ENCODE results near the gene ERCC5. TPM values are rescaled to one million over a fixed set of nuclear protein-coding genes. Genes with fewer than 3 reads are reported as not detected.

Gene ERCC5
- total RNA-seq, 1 donor from 2014 or later = 51.1 TPM

DNA sequence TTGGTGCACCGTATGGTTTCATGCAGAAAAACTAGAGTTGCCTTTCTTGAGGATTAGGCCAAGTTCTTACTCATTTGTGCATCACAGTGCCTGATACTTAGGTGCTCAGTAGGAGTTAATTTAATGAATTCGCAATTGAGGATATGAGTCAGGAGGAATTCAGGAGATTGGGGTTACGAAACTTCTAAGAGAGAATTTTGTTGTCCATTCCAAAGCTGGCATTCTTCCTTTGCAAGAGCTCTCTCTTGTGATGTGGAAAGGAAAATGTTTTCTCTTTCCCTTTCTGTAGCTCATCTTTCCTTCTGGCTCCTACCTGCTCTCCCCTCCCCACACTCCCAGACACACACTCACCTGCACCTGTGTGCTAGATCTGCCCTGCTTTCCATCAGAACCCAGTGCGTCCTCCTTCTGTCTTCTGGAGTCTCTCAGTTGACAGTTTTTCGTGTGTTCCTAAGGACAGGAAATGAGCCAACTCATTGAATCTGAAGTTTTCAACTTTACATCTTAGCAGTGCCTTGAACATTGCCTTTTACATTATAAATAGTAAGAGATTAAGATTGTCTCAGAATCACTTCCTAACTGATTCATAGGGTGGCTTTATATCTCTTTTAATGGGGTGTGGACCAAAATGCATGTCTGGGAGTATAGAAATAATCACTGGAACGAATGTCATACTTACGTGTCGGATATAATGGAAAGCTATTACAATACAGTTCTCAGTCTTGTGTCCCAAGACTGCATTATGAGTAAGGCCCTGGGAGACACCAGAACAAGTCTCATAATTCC is 19.7 kb upstream of the ERCC5 start:
- no peak for DNase-seq (ENCODE audit: low spot score)
- H3K36me3 Mint-ChIP-seq (ENCODE audit: low read depth) = peaks cover 25% of the 10 kb centered on the region
- H3K4me3 Mint-ChIP-seq (ENCODE audit: unreplicated experiment) = no peak overlapping the region
- H3K9me3 Mint-ChIP-seq (ENCODE audit: low read depth) = no peaks in the 10 kb centered on the region
- H3K4me1 Mint-ChIP-seq (ENCODE audit: low read depth) = peaks cover 18% of the 10 kb centered on the region
- TF ChIP-seq, protein P1, sequence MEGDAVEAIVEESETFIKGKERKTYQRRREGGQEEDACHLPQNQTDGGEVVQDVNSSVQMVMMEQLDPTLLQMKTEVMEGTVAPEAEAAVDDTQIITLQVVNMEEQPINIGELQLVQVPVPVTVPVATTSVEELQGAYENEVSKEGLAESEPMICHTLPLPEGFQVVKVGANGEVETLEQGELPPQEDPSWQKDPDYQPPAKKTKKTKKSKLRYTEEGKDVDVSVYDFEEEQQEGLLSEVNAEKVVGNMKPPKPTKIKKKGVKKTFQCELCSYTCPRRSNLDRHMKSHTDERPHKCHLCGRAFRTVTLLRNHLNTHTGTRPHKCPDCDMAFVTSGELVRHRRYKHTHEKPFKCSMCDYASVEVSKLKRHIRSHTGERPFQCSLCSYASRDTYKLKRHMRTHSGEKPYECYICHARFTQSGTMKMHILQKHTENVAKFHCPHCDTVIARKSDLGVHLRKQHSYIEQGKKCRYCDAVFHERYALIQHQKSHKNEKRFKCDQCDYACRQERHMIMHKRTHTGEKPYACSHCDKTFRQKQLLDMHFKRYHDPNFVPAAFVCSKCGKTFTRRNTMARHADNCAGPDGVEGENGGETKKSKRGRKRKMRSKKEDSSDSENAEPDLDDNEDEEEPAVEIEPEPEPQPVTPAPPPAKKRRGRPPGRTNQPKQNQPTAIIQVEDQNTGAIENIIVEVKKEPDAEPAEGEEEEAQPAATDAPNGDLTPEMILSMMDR (IDR thresholded peaks at IDR 0.05) = peak; percentile 38
- peak overlapping the region; percentile 92 for H3K27ac Mint-ChIP-seq (ENCODE audit: unreplicated experiment)
- H3K27me3 Mint-ChIP-seq (ENCODE audit: low read depth) = no peaks in the 10 kb centered on the region

DNA sequence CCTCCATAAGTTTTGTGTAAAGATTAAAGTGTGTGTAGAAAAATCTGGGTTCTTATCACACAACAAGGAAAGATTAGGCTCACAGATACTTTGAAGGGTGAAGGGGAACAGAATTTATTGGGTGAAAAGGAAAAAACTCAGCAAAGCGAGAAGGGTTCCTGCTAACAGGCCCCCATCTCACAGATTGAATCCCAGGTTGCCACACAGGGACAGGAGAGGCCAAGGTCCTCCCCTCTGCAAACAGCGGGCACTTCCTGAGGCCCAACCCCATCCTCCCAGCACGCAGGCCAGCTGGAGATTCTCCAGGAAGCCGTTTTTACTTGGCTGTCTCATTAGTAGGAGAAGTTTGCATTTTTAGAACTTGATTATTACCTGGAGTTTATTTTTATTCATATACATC is 15.2 kb upstream of the ERCC5 start:
- Mint-ChIP-seq H3K27ac (ENCODE audit: unreplicated experiment) (no peak overlapping the region), H3K9me3 (ENCODE audit: low read depth) (no peaks in the 10 kb centered on the region), H3K36me3 (ENCODE audit: low read depth) (peaks cover 10% of the 10 kb centered on the region), H3K27me3 (ENCODE audit: low read depth) (no peaks in the 10 kb centered on the region), H3K4me1 (ENCODE audit: low read depth) (peaks cover 15% of the 10 kb centered on the region), H3K4me3 (ENCODE audit: unreplicated experiment) (no peak overlapping the region)
- no peak for DNase-seq (ENCODE audit: low spot score)
- TF ChIP-seq, protein P1 (IDR thresholded peaks at IDR 0.05) = no peak

DNA sequence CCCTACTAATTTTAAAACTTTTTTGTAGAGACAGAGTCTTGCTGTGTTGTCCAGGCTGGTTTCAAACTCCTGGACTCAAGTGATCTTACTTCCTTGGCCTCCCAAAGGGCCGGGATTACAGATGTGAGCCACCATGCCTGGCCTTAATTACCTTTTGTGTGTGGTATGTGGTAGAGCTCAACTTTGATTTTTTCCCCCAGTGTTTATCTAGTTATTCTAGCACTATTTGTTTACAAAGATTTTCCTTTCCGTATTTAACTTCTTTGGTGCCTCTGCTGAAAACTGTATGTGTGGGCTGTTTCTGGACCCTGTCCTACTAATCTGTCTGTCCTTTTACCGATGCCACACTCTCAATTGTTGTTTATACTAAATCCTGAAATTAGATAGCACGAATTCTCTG is 9.4 kb upstream of the ERCC5 start:
- Mint-ChIP-seq H3K9me3 (ENCODE audit: low read depth) (no peaks in the 10 kb centered on the region), H3K27ac (ENCODE audit: unreplicated experiment) (no peak overlapping the region), H3K27me3 (ENCODE audit: low read depth) (no peaks in the 10 kb centered on the region), H3K4me3 (ENCODE audit: unreplicated experiment) (no peak overlapping the region), H3K4me1 (ENCODE audit: low read depth) (no peaks in the 10 kb centered on the region), H3K36me3 (ENCODE audit: low read depth) (peaks cover 25% of the 10 kb centered on the region)
- TF ChIP-seq, protein P1 (IDR thresholded peaks at IDR 0.05) = no peak
- no peak for DNase-seq (ENCODE audit: low spot score)

DNA sequence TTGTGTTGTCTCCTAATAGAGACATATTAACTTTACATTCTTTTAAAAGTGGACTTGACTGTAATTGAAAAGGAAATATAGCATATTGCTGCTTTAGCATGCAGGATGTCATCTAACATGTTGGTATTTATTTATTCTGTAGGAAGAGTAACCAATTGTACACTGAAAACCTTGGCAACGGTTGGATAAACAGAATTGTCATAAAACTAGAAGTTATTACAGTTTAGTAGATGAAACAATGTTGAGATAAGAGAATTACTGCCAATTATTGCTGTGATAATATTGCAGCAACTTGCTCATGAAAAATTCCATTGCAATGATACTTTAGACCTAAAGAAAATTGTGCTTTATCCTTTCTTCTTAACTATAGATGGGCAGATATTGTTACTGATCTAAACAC is 7.6 kb upstream of the ERCC5 start:
- Mint-ChIP-seq H3K4me3 (ENCODE audit: unreplicated experiment) (no peak overlapping the region), H3K9me3 (ENCODE audit: low read depth) (no peaks in the 10 kb centered on the region), H3K27me3 (ENCODE audit: low read depth) (no peaks in the 10 kb centered on the region), H3K36me3 (ENCODE audit: low read depth) (peaks cover 25% of the 10 kb centered on the region), H3K27ac (ENCODE audit: unreplicated experiment) (no peak overlapping the region), H3K4me1 (ENCODE audit: low read depth) (no peaks in the 10 kb centered on the region)
- DNase-seq (ENCODE audit: low spot score) = no peak
- TF ChIP-seq, protein P1 (IDR thresholded peaks at IDR 0.05) = no peak

DNA sequence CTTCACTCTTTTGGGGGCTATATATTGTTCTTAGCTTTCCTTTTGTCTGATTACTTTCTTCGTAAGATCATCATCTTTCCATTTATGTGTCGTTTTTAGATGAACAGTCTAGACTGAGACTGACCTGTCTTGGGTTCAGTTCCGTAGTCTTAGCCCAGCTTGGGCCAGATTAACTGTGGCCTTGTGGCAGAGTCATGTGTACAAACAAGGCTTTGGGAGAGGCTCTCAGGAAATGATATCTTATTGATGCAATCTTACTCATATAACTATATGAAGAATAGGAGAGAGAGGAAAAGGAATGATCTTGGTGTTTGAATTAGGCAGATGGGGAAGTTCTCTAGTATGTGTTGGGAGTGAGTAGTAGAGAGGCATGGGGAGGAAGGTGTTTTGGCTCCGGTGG is 6.8 kb upstream of the ERCC5 start:
- H3K9me3 Mint-ChIP-seq (ENCODE audit: low read depth) = no peaks in the 10 kb centered on the region
- no peak for DNase-seq (ENCODE audit: low spot score)
- H3K4me1 Mint-ChIP-seq (ENCODE audit: low read depth) = no peaks in the 10 kb centered on the region
- H3K4me3 Mint-ChIP-seq (ENCODE audit: unreplicated experiment) = no peak overlapping the region
- no peak overlapping the region for H3K27ac Mint-ChIP-seq (ENCODE audit: unreplicated experiment)
- TF ChIP-seq, protein P1 (IDR thresholded peaks at IDR 0.05) = no peak
- no peaks in the 10 kb centered on the region for H3K27me3 Mint-ChIP-seq (ENCODE audit: low read depth)
- peaks cover 25% of the 10 kb centered on the region for H3K36me3 Mint-ChIP-seq (ENCODE audit: low read depth)

All from chondrocyte (in vitro differentiated cells).